ENCODE results near the gene FAM193A.

GRCh38 chr4:2507855-2508254, 28.6 kb upstream of the FAM193A start:
- TF ChIP-seq GABPA (IDR thresholded peaks at IDR 0.05; ENCODE audit: low read depth) (no peak), POLR2AphosphoS5 (IDR thresholded peaks at IDR 0.05; ENCODE audit: low read depth) (no peak), REST (IDR thresholded peaks at IDR 0.05; ENCODE audit: insufficient replicate concordance, low read depth) (no peak)
